Measurements from ENCODE around the gene IL26.

DNA sequence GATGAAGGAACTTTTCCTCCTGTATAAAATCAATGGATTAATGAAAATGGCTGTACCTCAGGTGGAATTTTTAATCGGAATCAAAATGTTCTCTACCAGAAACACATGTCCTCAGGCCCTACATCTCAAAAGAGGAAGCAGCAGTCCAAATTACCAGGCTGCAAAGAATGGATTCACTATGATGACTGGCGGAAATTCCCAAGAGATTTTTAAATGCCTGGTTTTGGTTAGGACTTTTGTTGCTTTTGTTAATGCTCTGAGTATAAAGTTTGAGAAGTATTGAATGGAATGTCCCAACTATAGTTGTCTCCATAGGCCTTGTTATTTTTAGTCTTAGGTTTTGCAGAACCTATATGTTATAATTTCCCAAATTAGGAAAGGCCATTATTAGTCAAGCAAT is 54.9 kb downstream of the IL26 start:
- TF ChIP-seq POLR2A (IDR thresholded peaks at IDR 0.05) (no peak), CTCF (IDR thresholded peaks at IDR 0.05) (no peak)

Data from right lobe of liver (tissue), 4 donors.